Measurements from ENCODE around the gene CCT8L2.
A peak's percentile ranks its signal among the peaks of the same experiment; 100 is the strongest.
"Not testable (repeated sequence)": the region's sequence is repeated elsewhere in the genome, so short reads cannot be mapped to it uniquely, and the experiment has no call there.

The CCT8L2 gene

GRCh38 chr22:16592710-16593109 is at the start of gene CCT8L2:
Gene CCT8L2 (minus strand): TSS chr22:16592810. CDS start chr22:16592550, 260 bp downstream.
- not testable (repeated sequence) for DNase-seq

GRCh38 chr22:16635442-16635841 is 42.8 kb upstream of the CCT8L2 start:
- DNase-seq = not testable (repeated sequence)

DNA sequence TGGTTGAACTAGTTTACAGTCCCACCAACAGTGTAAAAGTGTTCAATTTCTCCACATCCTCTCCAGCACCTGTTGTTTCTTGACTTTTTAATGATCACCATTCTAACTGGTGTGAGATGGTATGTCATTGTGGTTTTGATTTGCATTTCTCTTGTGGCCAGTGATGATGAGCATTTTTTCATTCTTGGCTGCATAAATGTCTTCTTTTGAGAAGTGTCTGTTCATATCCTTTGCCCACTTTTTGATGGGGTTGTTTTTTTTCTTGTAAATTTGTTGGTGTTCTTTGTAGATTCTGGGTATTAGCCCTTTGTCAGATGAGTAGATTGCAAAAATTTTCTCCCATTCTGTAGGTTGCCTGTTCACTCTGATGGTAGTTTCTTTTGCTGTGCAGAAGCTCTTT is 41.5 kb upstream of the CCT8L2 start:
- DNase-seq = not testable (repeated sequence)

GRCh38 chr22:16628476-16628875 is 35.9 kb upstream of the CCT8L2 start:
- DNase-seq = not testable (repeated sequence)

DNA sequence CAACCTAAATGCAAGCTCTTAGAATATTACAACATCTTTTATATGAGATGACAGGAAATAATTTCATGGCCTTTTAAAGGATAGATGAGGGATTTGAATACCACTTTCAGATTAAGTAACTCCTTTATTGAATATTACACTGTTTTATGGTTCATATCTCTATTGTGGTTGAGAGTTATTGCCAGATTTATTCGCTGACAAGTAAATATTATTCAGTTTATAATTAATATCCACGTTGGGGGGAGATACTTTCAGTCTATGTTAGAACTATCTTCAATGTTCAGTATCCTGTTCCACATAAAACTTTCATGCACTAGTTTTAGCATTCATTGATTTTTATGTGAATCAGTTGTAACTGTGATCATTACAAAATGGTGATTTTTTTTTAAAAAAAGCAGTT is 32.4 kb upstream of the CCT8L2 start:
- not testable (repeated sequence) for DNase-seq

- not testable (repeated sequence) for DNase-seq
Observed at GRCh38 chr22:16623595-16623994, 31.0 kb upstream of the CCT8L2 start.

DNA sequence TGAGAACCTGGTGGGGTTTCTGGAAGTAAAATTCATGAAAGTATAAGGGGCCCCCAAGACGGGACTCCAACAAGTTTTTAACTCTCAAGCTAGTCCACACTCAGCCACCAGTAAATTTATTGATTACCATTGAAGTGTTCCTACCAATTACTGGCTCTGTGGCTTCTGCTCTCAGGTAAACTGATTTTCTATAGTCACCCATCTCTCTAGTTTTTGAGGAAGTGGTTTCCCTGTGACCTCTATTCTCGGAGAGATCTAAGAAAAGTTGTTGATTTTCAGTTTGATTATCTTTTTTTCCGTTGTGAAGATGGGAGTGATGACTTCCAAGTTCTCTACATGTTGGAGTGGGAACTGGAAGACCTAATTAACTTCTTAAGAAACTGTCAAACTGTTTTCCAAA is 24.9 kb upstream of the CCT8L2 start:
- not testable (repeated sequence) for DNase-seq

DNA sequence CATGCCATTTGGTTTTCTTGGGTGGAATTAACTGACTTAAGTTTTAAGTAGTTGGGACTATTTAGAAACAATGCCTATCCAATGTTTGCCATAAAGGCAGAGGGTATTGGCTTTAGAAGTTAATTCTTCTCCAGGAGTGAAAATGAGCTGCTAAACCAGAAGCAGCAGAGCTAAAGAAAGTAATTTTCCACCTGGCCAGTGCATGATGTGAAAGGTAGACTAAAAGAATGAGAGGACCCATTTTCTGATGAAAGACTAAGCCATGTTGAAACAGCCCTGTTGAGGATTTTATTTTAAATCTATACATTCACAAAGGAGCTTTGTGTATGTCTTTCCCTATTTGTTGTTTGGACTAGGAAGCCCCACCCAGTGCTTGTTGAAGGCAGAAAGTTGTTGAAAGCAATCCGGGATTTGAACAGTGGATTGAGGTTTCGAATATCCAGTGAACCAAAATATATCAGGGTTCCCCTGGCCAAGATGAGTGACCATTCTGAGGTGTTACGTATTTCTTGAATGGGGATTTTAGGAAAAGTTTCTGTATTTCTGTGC is 23.9 kb upstream of the CCT8L2 start:
- not testable (repeated sequence) for DNase-seq

DNA sequence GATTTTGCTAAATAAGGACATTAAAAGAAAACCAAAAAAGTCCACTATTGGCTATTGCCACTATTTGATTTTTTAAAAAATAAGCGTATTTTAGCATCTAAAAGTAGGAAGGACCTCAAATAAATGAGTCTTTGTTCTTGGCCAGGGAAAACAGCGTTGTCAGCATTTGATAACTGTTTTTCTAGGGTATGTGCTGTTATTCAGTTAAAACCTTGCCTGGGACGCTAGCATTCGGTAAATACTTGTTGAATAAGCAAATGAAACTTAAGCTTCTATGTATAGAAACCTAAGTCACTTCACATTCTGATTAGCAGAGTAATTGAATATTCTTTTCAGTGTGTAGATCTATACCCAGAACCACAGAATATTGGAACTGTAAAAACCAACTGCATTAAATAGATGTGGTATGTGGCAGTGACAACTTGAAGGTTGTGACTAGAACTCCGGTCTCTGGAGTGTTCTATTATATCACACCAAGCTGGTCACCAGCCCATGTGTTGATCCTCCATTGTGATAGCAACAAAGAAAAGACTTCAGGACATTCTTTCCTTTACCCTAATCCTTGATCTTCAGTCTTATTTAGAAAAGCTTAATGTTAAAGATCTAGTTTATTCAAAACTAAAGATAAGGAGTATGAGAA is 23.1 kb upstream of the CCT8L2 start:
- peak; percentile 50 for DNase-seq

- no peak for DNase-seq
Observed at GRCh38 chr22:16609548-16610261, 17.1 kb upstream of the CCT8L2 start.

GRCh38 chr22:16608931-16609330 is 16.3 kb upstream of the CCT8L2 start:
- no peak for DNase-seq

DNA sequence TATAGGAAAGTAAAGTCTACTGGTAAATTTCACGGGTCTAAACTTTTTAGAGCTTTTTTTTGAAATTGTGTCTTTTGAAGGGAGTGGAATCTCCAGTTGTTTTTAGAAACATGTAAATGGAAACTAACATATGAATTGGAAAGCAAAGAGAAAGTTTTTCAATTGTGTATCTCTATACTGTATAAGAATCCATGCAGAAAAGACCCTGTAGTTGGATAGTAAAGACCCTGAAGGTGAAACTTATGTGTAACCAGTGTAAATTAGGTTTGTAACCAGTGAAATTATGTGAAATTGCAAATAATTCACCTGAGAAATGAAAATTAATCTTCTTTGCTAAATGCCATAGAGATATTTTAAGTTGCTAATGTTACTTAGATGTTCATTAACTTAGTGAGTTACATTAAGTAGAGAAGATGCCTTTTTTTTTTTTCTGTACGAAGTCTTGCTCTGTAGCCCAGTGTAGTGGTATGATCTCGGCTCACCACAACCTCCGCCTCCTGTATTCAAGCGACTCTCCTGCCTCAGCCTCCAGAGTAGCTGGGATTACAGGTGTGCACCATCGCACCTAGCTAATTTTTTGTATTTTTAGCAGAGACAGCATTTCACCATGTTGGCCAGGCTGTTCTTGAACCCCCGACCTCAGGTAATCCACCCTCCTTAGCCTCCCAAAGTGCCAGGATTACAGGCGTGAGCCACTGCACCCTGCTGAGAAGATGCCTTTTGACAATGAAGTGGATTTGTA is 11.8 kb upstream of the CCT8L2 start:
- DNase-seq = not testable (repeated sequence)

DNA sequence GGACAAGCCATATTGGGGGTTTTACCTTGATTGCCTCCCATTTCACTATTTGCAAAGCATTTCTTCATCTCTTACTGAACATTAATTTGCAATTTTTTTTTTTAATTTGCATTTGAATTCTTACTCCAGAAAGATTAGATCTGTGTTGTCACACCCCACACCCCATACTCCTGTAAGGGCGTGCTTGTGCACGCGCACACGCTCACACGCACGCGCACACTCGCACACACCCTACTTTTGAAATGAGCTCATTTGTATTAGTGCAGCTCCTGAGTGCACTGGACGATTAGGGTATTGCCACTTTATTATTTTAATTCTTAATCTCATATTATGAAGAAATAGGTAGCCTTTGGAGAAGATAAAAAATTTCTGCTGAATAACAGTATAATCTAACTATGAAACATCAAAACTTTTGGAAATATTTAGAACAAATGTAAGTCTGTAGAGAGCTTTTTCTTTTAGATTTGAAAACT is 11.2 kb upstream of the CCT8L2 start:
- not testable (repeated sequence) for DNase-seq

- DNase-seq = no peak
Observed at GRCh38 chr22:16603448-16603768, 10.8 kb upstream of the CCT8L2 start.

DNA sequence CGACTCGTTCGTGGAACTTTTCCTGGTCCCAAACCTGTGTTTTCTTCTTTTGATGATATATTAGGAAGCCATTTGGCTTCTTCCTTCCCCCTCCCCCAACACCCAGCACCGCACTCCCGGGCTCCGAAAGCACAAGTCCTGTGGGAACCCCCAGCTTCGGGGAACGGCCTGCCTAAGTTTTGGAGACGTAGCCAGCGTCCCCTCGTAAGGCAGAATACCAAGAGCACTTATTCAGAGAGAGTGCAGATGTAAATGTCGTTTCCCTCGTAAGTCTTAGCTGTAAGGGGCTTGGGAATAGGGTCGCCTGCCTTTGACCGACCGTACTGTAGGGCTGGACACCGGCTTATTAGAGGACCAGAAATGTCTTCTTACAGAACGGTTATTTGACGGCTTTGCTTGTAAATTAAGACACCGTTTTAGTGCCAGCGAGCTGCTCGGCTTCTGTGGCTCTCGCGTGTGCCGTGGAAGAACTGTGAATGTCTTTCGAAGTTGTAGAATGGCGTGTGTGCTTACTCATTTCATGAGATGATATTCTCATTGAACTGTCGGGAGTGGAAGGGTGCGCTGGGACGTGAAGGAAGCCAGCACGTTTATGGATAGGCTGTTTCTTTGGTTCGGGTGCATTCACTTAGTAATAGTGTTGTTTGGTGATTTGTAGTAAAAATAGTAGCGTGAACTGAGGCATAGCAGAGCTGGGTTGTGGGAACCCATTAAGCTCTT is 10.3 kb upstream of the CCT8L2 start:
- not testable (repeated sequence) for DNase-seq

- DNase-seq = not testable (repeated sequence)
Observed at GRCh38 chr22:16602224-16602727, 9.7 kb upstream of the CCT8L2 start.

GRCh38 chr22:16601437-16602223 is 9.0 kb upstream of the CCT8L2 start:
- no peak for DNase-seq

- not testable (repeated sequence) for DNase-seq
Observed at GRCh38 chr22:16600644-16601436, 8.2 kb upstream of the CCT8L2 start.

- not testable (repeated sequence) for DNase-seq
Observed at GRCh38 chr22:16599648-16600047, 7.0 kb upstream of the CCT8L2 start.

- DNase-seq = not testable (repeated sequence)
Observed at GRCh38 chr22:16595251-16595650, 2.6 kb upstream of the CCT8L2 start.

DNA sequence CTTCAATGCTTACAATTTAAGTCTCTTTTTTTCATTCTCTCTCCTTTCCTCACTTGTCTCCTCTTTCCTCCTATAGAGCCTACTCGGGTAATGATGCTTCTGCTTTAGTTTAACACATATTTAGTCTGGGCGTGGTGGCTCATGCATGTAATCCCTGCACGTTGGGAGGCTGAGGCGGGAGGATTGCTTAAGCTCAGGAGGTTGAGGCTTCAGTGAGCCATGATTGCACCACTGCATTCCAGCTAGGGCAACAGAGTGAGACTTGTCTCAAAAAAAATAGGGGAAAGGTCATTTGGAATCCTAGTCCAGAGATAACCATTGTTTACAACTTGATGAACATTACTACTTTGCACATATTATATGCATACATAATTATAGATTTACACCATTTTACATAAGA is 1.4 kb upstream of the CCT8L2 start:
- no peak for DNase-seq

All from RPMI8226 (cell line).